Neural cell (in vitro differentiated cells): ENCODE measurements around the gene CEBPZ. TPM values are rescaled to one million over a fixed set of nuclear protein-coding genes. Genes with fewer than 3 reads are reported as not detected.
"Not testable (repeated sequence)": the region's sequence is repeated elsewhere in the genome, so short reads cannot be mapped to it uniquely, and the experiment has no call there.

Experiments used
- H2AFZ ChIP-seq: fragments of 200-600, 300-800 bp; sonication (generic), shearing (Covaris generic); 2 replicates; pipeline ENCODE4 v1.6.0; 2014; ENCODE audit warnings: low read depth, mild to moderate bottlenecking, antibody characterized with exemption, low read length, moderate library complexity
- H3F3A ChIP-seq: fragments of 200-600 bp; shearing (Covaris generic); 2 replicates; pipeline ENCODE4 v1.6.1; 2016; ENCODE audit warnings: mild to moderate bottlenecking, moderate library complexity, mixed read lengths, antibody characterized with exemption, low read length; ENCODE audit not compliant: insufficient read depth, poor library complexity, severe bottlenecking
- H3K27ac ChIP-seq: fragments of 200-600, 300-800 bp; sonication (generic), shearing (Covaris generic); 2 replicates; pipeline ENCODE4 v1.5.1; 2014; ENCODE audit warnings: mild to moderate bottlenecking, low read length, moderate library complexity
- H3K27me3 ChIP-seq: fragments of 300-800, 200-600 bp; sonication (generic), shearing (Covaris generic); 2 replicates; pipeline ENCODE4 v1.6.0; 2014; ENCODE audit warnings: mild to moderate bottlenecking, low read depth, low read length, moderate library complexity; ENCODE audit not compliant: insufficient read depth
- H3K36me3 ChIP-seq: fragments of 300-800, 200-600 bp; sonication (generic), shearing (Covaris generic); 2 replicates; pipeline ENCODE4 v1.5.1; 2014; ENCODE audit warnings: mild to moderate bottlenecking, antibody characterized with exemption, low read length, moderate library complexity; ENCODE audit not compliant: insufficient read depth
- H3K4me2 ChIP-seq: fragments of 300-800, 200-600 bp; sonication (generic), shearing (Covaris generic); 2 replicates; pipeline ENCODE4 v1.6.0; 2014; ENCODE audit warnings: mild to moderate bottlenecking, low read length
- H3K4me3 ChIP-seq: fragments of 300-800, 200-600 bp; sonication (generic), shearing (Covaris generic); 2 replicates; pipeline ENCODE4 v1.5.1; 2014; ENCODE audit warnings: mild to moderate bottlenecking, low read length, moderate library complexity
- H3K79me2 ChIP-seq: fragments of 200-600 bp; shearing (Covaris generic); replicated peaks from 2 replicates; pipeline ENCODE4 v1.6.0; 2014; ENCODE audit warnings: mild to moderate bottlenecking, low read length, moderate library complexity; ENCODE audit not compliant: insufficient read depth
- H3K9ac ChIP-seq: fragments of 300-800, 200-600 bp; sonication (generic), shearing (Covaris generic); 2 replicates; pipeline ENCODE4 v1.6.1; 2016; ENCODE audit warnings: mild to moderate bottlenecking, low read length, mixed read lengths
- H3K9me2 ChIP-seq: fragments of 200-600 bp; shearing (Covaris generic); 2 replicates; pipeline ENCODE4 v1.6.1; 2016; ENCODE audit warnings: mild to moderate bottlenecking, low read length, mixed read lengths; ENCODE audit not compliant: insufficient read depth
- H3K9me3 ChIP-seq: fragments of 200-600, 300-800 bp; sonication (generic), shearing (Covaris generic); 2 replicates; pipeline ENCODE4 v1.6.1; 2016; ENCODE audit warnings: mild to moderate bottlenecking, mixed run types, low read length, moderate library complexity, mixed read lengths
- H4K20me1 ChIP-seq: fragments of 200-600 bp; shearing (Covaris generic); 2 replicates; pipeline ENCODE4 v1.6.1; 2016; ENCODE audit warnings: mild to moderate bottlenecking, mixed run types; ENCODE audit not compliant: insufficient read depth
- EP300 ChIP-seq: fragments of 450-650 bp; conservative IDR thresholded peaks from 2 replicates; pipeline ENCODE4 v1.6.1; 2014; ENCODE audit warnings: antibody characterized with exemption, mild to moderate bottlenecking, moderate library complexity; ENCODE audit not compliant: poor library complexity, severe bottlenecking
- EZH2 ChIP-seq: fragments of 200-600, 300-800 bp; shearing (Covaris generic), sonication (generic); IDR thresholded peaks from 2 replicates; pipeline ENCODE4 v1.6.1; 2014; ENCODE audit warnings: antibody characterized with exemption, low read length, borderline replicate concordance, mild to moderate bottlenecking; ENCODE audit not compliant: insufficient read depth, poor library complexity, severe bottlenecking
- MXI1 ChIP-seq: fragments of 450-650 bp; conservative IDR thresholded peaks from 2 replicates; pipeline ENCODE4 v1.6.1; 2014; ENCODE audit warnings: antibody characterized with exemption, mild to moderate bottlenecking; ENCODE audit not compliant: poor library complexity, severe bottlenecking
- POLR2AphosphoS5 ChIP-seq: IDR thresholded peaks from 2 replicates; pipeline ENCODE4 v1.6.1; 2012
- RAD21 ChIP-seq: fragments of 450-650 bp; conservative IDR thresholded peaks from 2 replicates; pipeline ENCODE4 v1.6.1; 2014; ENCODE audit warnings: antibody characterized with exemption, mild to moderate bottlenecking, moderate library complexity
- SMC3 ChIP-seq: fragments of 450-650 bp; conservative IDR thresholded peaks from 2 replicates; pipeline ENCODE4 v1.6.1; 2014; ENCODE audit warnings: antibody characterized with exemption, mild to moderate bottlenecking, moderate library complexity; ENCODE audit not compliant: poor library complexity
- TAF1 ChIP-seq: IDR thresholded peaks from 2 replicates; pipeline ENCODE4 v1.6.1; 2012; ENCODE audit warnings: low read depth
- polyA plus RNA-seq: library from polyadenylated mRNA; depleted of rRNA; stranded (reverse); fragments of >200 nt; gene quantifications from 2 replicates; pipeline ENCODE4 v1.2.3, GENCODE V29; 2014
- TF ChIP-seq, protein P1 (sequence below): fragments of 450-650 bp; IDR thresholded peaks from 2 replicates; pipeline ENCODE4 v1.5.1; 2014; ENCODE audit warnings: antibody characterized with exemption, mild to moderate bottlenecking, moderate library complexity; ENCODE audit not compliant: poor library complexity, severe bottlenecking
- TF ChIP-seq, protein P2 (sequence below): IDR thresholded peaks from 2 replicates; pipeline ENCODE4 v1.6.1; 2012; ENCODE audit warnings: borderline replicate concordance

CEBPZ gene
- polyA plus RNA-seq, 1 donor from 2014 or later: 39.1 TPM

DNA sequence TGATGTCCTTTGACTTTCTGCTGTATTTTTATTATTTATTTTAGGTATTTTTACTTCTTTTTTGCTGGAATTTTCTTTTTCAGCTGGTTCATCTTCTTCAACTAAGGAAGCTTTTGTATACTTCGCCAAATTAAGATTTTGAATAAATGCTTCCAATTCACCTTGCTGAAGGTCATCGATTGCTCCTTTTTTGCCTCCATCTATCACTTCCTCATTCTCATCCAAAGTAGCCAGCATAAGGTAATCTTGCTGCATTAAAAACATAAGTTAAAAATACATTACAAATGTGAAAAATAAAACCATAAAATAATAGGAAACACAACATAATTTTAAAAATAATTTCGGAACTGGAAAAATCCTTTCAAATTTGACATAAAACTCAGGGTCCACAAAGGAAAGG lies 2.6 kb downstream of the CEBPZ start:
- no peaks in the 10 kb centered on the region for H3K9me3 ChIP-seq
- TF ChIP-seq, protein P1, sequence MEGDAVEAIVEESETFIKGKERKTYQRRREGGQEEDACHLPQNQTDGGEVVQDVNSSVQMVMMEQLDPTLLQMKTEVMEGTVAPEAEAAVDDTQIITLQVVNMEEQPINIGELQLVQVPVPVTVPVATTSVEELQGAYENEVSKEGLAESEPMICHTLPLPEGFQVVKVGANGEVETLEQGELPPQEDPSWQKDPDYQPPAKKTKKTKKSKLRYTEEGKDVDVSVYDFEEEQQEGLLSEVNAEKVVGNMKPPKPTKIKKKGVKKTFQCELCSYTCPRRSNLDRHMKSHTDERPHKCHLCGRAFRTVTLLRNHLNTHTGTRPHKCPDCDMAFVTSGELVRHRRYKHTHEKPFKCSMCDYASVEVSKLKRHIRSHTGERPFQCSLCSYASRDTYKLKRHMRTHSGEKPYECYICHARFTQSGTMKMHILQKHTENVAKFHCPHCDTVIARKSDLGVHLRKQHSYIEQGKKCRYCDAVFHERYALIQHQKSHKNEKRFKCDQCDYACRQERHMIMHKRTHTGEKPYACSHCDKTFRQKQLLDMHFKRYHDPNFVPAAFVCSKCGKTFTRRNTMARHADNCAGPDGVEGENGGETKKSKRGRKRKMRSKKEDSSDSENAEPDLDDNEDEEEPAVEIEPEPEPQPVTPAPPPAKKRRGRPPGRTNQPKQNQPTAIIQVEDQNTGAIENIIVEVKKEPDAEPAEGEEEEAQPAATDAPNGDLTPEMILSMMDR: no peak
- TF ChIP-seq MXI1 (no peak), POLR2AphosphoS5 (no peak), SMC3 (no peak), EP300 (no peak), RAD21 (no peak), TAF1 (no peak), EZH2 (no peak)
- TF ChIP-seq, protein P2, sequence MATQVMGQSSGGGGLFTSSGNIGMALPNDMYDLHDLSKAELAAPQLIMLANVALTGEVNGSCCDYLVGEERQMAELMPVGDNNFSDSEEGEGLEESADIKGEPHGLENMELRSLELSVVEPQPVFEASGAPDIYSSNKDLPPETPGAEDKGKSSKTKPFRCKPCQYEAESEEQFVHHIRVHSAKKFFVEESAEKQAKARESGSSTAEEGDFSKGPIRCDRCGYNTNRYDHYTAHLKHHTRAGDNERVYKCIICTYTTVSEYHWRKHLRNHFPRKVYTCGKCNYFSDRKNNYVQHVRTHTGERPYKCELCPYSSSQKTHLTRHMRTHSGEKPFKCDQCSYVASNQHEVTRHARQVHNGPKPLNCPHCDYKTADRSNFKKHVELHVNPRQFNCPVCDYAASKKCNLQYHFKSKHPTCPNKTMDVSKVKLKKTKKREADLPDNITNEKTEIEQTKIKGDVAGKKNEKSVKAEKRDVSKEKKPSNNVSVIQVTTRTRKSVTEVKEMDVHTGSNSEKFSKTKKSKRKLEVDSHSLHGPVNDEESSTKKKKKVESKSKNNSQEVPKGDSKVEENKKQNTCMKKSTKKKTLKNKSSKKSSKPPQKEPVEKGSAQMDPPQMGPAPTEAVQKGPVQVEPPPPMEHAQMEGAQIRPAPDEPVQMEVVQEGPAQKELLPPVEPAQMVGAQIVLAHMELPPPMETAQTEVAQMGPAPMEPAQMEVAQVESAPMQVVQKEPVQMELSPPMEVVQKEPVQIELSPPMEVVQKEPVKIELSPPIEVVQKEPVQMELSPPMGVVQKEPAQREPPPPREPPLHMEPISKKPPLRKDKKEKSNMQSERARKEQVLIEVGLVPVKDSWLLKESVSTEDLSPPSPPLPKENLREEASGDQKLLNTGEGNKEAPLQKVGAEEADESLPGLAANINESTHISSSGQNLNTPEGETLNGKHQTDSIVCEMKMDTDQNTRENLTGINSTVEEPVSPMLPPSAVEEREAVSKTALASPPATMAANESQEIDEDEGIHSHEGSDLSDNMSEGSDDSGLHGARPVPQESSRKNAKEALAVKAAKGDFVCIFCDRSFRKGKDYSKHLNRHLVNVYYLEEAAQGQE: no peak
- no peak overlapping the region for H3K4me2 ChIP-seq
- peaks cover 40% of the 10 kb centered on the region for H3K79me2 ChIP-seq
- no peaks in the 10 kb centered on the region for H3K27me3 ChIP-seq
- H3F3A ChIP-seq: no peaks in the 10 kb centered on the region
- H3K9ac ChIP-seq: no peak overlapping the region
- H3K27ac ChIP-seq: no peak overlapping the region
- no peaks in the 10 kb centered on the region for H3K9me2 ChIP-seq
- H3K4me3 ChIP-seq: no peak overlapping the region
- H2AFZ ChIP-seq: no peak overlapping the region
- peaks cover 12% of the 10 kb centered on the region for H3K36me3 ChIP-seq
- no peaks in the 10 kb centered on the region for H4K20me1 ChIP-seq

DNA sequence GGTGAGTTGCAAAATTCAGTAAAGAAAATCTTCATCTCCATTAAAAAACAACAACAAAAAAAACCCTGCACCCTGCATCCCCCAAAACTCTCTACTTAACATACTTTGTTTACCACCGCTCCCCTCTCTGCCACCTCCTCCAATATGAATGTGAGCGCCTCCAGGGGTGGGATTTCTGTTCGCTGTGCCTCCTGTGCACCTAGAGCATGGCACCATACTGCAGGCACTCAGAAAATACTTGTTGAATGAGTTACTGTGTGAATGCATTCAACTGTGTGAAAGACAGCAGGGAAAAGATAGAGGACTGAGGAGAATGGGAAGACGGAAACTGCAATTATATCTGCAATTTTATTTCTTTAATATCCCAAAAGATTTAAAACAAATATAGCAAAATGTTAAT lies 4.5 kb downstream of the CEBPZ start:
- H3K79me2 ChIP-seq: peaks cover 27% of the 10 kb centered on the region
- no peak overlapping the region for H2AFZ ChIP-seq
- H3K4me2 ChIP-seq: no peak overlapping the region
- no peaks in the 10 kb centered on the region for H3K9me3 ChIP-seq
- no peaks in the 10 kb centered on the region for H3K27me3 ChIP-seq
- H3F3A ChIP-seq: no peaks in the 10 kb centered on the region
- H3K27ac ChIP-seq: no peak overlapping the region
- H3K9me2 ChIP-seq: no peaks in the 10 kb centered on the region
- peak overlapping the region; percentile 42 for H3K4me3 ChIP-seq
- TF ChIP-seq SMC3 (no peak), MXI1 (no peak), EZH2 (no peak), TAF1 (no peak), POLR2AphosphoS5 (no peak), RAD21 (no peak), EP300 (no peak)
- TF ChIP-seq, protein P2: no peak
- TF ChIP-seq, protein P1: no peak
- H3K36me3 ChIP-seq: peaks cover 16% of the 10 kb centered on the region
- H4K20me1 ChIP-seq: no peaks in the 10 kb centered on the region
- no peak overlapping the region for H3K9ac ChIP-seq

DNA sequence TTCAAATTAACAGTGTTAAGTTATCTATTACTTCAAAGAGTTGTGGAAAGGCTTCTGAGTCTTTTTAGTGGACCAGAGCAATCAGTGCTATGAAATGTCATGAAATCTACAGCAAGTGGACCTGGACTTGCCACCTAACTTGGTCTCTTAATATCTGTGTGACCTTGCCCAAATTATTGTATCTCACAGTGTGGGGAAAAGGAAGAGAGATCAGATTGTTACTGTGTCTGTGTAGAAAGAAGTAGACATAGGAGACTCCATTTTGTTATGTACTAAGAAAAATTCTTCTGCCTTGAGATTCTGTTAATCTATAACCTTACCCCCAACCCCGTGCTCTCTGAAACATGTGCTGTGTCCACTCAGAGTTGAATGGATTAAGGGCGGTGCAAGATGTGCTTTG lies 6.3 kb downstream of the CEBPZ start:
- H3K4me2 ChIP-seq: peak overlapping the region; percentile 17

More for the DNA sequence above, 6.3 kb downstream of the CEBPZ start:
- H3K36me3 ChIP-seq: peaks cover 16% of the 10 kb centered on the region
- not testable (repeated sequence) for H3K9me3 ChIP-seq, H3K9me2 ChIP-seq, H3K9ac ChIP-seq, H3K27me3 ChIP-seq, H2AFZ ChIP-seq, H3F3A ChIP-seq, H4K20me1 ChIP-seq, H3K27ac ChIP-seq
- H3K4me3 ChIP-seq: peak overlapping the region; percentile 28
- H3K79me2 ChIP-seq: peaks cover 20% of the 10 kb centered on the region
